GM18505 (cell line): ENCODE measurements around the gene ELAVL2.
"Not testable (repeated sequence)": the region's sequence is repeated elsewhere in the genome, so short reads cannot be mapped to it uniquely, and the experiment has no call there.

Experiments
- ATAC-seq: cut with Tn5 transposase; IDR thresholded peaks from one replicate; pipeline ENCODE4 v1.9.1; 2021; ENCODE audit not compliant: unreplicated experiment
- POLR2A ChIP-seq: IDR thresholded peaks from 4 replicates; pipeline ENCODE4 v1.6.1; 2011; ENCODE audit warnings: borderline replicate concordance; ENCODE audit not compliant: insufficient read depth, insufficient read length; ENCODE audit errors: extremely low read depth

ELAVL2 gene

GRCh38 chr9:23741351-23741750, 84.7 kb downstream of the ELAVL2 start:
- ATAC-seq = no peak
- TF ChIP-seq POLR2A = no peak

GRCh38 chr9:23740531-23740930, 85.5 kb downstream of the ELAVL2 start:
- ATAC-seq = no peak
- no peak for TF ChIP-seq POLR2A

DNA sequence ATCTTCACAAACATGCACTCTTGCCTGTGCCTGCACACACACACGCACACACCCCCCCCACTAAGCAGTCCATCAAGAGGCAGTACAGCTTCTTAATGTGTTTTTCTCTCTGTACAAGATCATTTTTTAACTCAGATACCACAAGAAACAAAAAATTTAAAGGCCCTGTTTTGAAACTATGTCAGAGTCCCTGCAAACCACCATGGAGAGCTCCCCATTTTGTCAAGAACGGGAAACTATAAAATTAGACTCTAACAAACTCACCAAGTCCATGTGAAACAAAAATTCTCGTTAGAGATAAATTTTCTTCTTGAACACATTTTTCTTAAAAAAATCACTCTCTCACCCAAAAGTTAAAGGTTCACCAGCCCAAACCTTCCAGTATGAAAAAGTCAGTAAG, 86.3 kb downstream of the ELAVL2 start:
- no peak for ATAC-seq
- TF ChIP-seq POLR2A = no peak

- no peak for ATAC-seq
- TF ChIP-seq POLR2A = no peak
Measured at GRCh38 chr9:23736293-23736692, 89.7 kb downstream of the ELAVL2 start.

- TF ChIP-seq POLR2A = no peak
- no peak for ATAC-seq
Measured at GRCh38 chr9:23733495-23734078, 92.5 kb downstream of the ELAVL2 start.

- no peak for TF ChIP-seq POLR2A
- no peak for ATAC-seq
Measured at GRCh38 chr9:23731353-23731752, 94.7 kb downstream of the ELAVL2 start.

DNA sequence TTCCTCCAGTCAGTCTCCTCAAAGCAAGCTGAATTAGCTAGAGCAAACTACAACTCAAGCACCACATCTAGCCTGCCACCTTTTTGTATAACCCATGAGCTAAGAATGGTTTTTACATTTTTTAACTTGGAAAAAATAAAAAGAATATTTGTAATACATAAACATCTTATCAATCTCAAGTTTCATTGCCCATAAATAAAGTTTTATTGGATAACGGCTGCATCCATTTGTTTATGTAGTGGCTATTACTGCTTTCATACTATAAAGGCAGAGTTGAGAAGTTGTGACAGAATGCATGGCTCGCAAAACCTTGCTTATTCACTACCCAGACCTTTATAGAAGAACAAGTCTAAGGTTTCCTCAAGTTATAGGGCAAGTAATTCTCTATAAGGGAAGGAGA, 95.7 kb downstream of the ELAVL2 start:
- no peak for ATAC-seq
- no peak for TF ChIP-seq POLR2A

- no peak for TF ChIP-seq POLR2A
- ATAC-seq = no peak
Measured at GRCh38 chr9:23728736-23729135, 97.3 kb downstream of the ELAVL2 start.

DNA sequence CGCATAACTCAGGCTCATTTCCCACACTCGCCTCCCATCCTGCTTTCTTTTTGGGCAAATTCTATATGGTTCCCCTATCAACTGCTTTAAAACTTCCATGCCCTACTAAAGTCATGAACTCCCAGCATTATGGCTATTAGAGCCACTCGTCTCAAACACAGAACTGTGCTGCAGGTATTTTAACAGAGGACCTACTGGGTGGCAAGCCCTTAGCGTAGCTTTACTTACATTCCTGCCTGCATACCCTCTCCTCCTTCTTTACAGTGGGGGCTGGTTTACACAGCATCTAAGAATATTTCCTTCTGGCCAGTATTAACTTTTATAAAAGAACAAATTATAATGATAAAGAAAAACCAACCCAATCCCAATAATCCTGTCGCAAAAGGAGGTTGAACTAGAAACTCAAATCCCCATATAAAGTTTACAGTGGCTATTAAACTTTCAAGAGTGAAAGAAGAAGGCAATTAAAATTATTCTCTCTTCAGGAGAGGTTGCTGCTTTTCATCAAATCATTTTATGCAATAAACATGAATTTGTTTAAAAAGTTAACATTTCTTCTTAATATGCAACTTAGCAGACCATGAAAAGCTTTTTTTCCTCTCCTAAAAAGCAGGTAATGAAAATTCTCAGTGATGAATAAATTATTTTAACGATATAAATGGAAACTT, 100.6 kb downstream of the ELAVL2 start:
- no peak for ATAC-seq
- TF ChIP-seq POLR2A = no peak

DNA sequence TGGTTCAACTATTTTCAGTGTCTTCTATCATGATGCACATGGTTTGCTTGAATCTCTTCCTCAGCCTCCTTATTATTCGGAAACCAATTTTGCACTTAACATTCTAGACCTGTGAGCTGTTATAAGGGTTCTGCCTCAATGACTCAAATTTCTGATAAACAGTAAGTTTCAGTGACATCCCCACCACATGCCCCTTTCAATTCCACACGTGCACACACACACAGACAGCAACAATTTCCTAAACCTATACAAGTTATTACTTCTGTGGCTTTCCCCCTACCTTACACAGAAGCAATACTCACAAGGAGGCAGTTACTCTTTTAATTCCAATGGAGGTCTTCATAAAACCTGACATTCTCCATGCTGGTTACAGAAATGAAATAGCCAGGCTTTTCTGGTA, 102.4 kb downstream of the ELAVL2 start:
- ATAC-seq = no peak
- no peak for TF ChIP-seq POLR2A

- not testable (repeated sequence) for ATAC-seq
Measured at GRCh38 chr9:23723048-23723447, 103.0 kb downstream of the ELAVL2 start.

DNA sequence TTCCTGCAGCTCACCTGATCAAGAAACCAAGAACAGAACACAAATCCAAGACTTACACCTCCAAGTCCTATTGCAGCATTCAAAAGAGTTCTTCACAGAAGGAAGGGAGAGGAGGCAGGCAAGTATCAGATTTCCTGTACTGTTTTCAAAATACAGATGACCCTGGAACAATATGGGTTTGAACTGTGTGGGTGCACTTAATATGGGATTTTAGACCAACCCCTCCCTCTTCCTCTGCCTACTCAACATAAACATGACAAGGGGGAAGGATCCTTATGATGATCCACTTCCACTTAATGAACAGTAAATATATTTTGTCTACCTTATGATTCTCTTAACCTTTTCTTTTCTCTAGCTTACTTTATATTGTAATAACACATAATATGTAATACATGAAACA, 104.6 kb downstream of the ELAVL2 start:
- TF ChIP-seq POLR2A = no peak
- no peak for ATAC-seq

- ATAC-seq = no peak
- no peak for TF ChIP-seq POLR2A
Measured at GRCh38 chr9:23717505-23717904, 108.5 kb downstream of the ELAVL2 start.

DNA sequence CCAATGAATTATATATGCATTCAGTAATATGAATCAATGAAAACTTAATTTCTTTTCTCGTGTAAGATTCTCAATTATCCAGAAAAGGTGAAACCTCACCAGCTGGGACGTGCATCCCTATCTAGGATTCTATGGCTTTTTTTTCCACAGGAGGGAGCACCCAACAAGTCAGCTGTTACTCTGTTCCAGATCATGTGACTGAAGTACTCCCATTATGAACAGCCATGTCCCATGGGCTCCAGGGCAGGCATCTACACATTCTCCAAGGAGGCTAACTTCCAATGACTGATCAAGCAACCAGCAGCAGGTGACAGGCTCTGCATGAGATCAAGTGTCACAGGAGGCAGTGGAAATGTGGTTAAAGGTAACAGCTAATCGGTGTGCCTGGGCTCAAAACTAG, 118.8 kb downstream of the ELAVL2 start:
- no peak for TF ChIP-seq POLR2A
- ATAC-seq = no peak
